Esophagus muscularis mucosa (tissue), 4 donors: ENCODE data around the gene WNT3. TPM values are rescaled to one million over a fixed set of nuclear protein-coding genes. Genes with fewer than 3 reads are reported as not detected.

Source experiments
- DNase-seq: peaks from one replicate; pipeline ENCODE4 v3.0.0-alpha.2; 2017; ENCODE audit errors: extremely low spot score
- H3K27ac ChIP-seq, 4 donors: fragments of 200-600 bp; sonication (generic); replicated peaks in 1 of 4; 1 replicate in 3 of 4; 2 replicates in 1 of 4; pipeline ENCODE4 v1.5.1; 2016 to 2019; ENCODE audit warnings: mild to moderate bottlenecking in 1 of 4
- H3K27me3 ChIP-seq, 4 donors: fragments of 200-600 bp; sonication (generic); one replicate each; pipeline versions ENCODE4 v1.5.1 to v1.6.0; 2016 to 2019
- H3K36me3 ChIP-seq, 4 donors: fragments of 200-600 bp; sonication (generic); one replicate each; pipeline ENCODE4 v1.5.1; 2016 to 2019
- H3K4me1 ChIP-seq, 4 donors: fragments of 200-600 bp; sonication (generic); one replicate each; pipeline ENCODE4 v1.5.1; 2016 to 2019
- H3K4me3 ChIP-seq, 4 donors: fragments of 200-600 bp; sonication (generic); 1 replicate in 2 of 4; 2 replicates in 2 of 4; pipeline ENCODE4 v1.5.1; 2016 to 2019; ENCODE audit warnings: mild to moderate bottlenecking in 4 of 4, moderate library complexity in 1 of 4
- H3K9me3 ChIP-seq, 4 donors: fragments of 200-600 bp; sonication (generic); 1 replicate in 3 of 4; 2 replicates in 1 of 4; pipeline ENCODE4 v1.5.1; 2016 to 2019
- CTCF ChIP-seq, 3 experiments: fragments of 200-600 bp in 2 of 3; fragments of 450-650 bp in 1 of 3; sonication (generic) in 2 of 3; IDR thresholded peaks; one replicate each; pipeline ENCODE4 v1.5.1; 2017 to 2019; ENCODE audit warnings: antibody characterized with exemption in 3 of 3, mild to moderate bottlenecking in 2 of 3, moderate library complexity in 1 of 3
- EP300 ChIP-seq: sonication (generic); formaldehyde crosslinking; IDR thresholded peaks from one replicate; pipeline ENCODE4 v1.6.1; 2017; ENCODE audit warnings: antibody characterized with exemption
- POLR2A ChIP-seq: fragments of 450-650 bp; IDR thresholded peaks from one replicate; pipeline ENCODE4 v1.6.1; 2017; ENCODE audit warnings: antibody characterized with exemption, moderate library complexity, mild to moderate bottlenecking, low read depth
- POLR2AphosphoS5 ChIP-seq, 2 donors: sonication (generic); formaldehyde crosslinking; IDR thresholded peaks; one replicate each; pipeline ENCODE4 v1.6.1; 2017; ENCODE audit warnings: antibody characterized with exemption in 2 of 2
- WGBS: methylation state at CpG from one replicate; pipeline ENCODE4 v1.1.5; 2018; 5-methylcytosine and 5-hydroxymethylcytosine counted together
- intact Hi-C: fragments of 100-400 bp; cut with DNase I; formaldehyde crosslinking; loops from one replicate; pipeline ENCODE4 v1.15.1; 2023
- total RNA-seq, 4 donors: library from RNA; depleted of rRNA; stranded (reverse); fragments of >200 nt; gene quantifications; one replicate each; pipeline versions ENCODE4 v1.1.0 to v1.2.1, GENCODE V29; 2016

WNT3 gene
- total RNA-seq, 4 donors from 2014 or later: under 0.01 to 1.3 (median 1.1) TPM

GRCh38 chr17:46777943-46778915, 40.3 kb downstream of the WNT3 start:
- Histone ChIP-seq H3K36me3 (no peaks in the 10 kb centered on the region), H3K27me3 (peaks cover 0 to 20% (median 0%) of the 10 kb centered on the region in 4 donors), H3K4me1 (no peaks in the 10 kb centered on the region), H3K9me3 (no peaks in the 10 kb centered on the region), H3K4me3 (no peak overlapping the region), H3K27ac (no peak overlapping the region)
- 75% methylated on average over 23 of the region's 23 CpGs for WGBS
- DNase-seq: no peak
- intact Hi-C loops: no loop called here
- TF ChIP-seq POLR2AphosphoS5 (IDR thresholded peaks at IDR 0.05) (no peak), POLR2A (no peak), CTCF (IDR thresholded peaks at IDR 0.05) (no peak), EP300 (no peak)

GRCh38 chr17:46776298-46777005, 42.0 kb downstream of the WNT3 start:
- H3K27me3 ChIP-seq: peaks cover 0 to 28% (median 0%) of the 10 kb centered on the region in 4 donors
- H3K27ac ChIP-seq: no peak overlapping the region
- no peak for TF ChIP-seq POLR2A
- TF ChIP-seq CTCF (IDR thresholded peaks at IDR 0.05): no peak
- no peak for TF ChIP-seq EP300
- no peak for TF ChIP-seq POLR2AphosphoS5 (IDR thresholded peaks at IDR 0.05)
- peaks cover 6 to 10% (median 8%) of the 10 kb centered on the region in 4 donors for H3K4me1 ChIP-seq
- H3K36me3 ChIP-seq: no peaks in the 10 kb centered on the region
- DNase-seq: no peak
- no peaks in the 10 kb centered on the region for H3K9me3 ChIP-seq
- H3K4me3 ChIP-seq: no peak overlapping the region
- WGBS: 91% methylated on average over 10 of the region's 12 CpGs
- intact Hi-C loops: no loop called here

GRCh38 chr17:46774108-46774737, 44.3 kb downstream of the WNT3 start:
- DNase-seq: no peak
- no peak overlapping the region for H3K4me3 ChIP-seq
- TF ChIP-seq CTCF (IDR thresholded peaks at IDR 0.05) (no peak), POLR2A (no peak), EP300 (no peak), POLR2AphosphoS5 (IDR thresholded peaks at IDR 0.05) (no peak)
- intact Hi-C loops: no loop called here
- WGBS: 95% methylated on average over 10 of the region's 10 CpGs
- no peaks in the 10 kb centered on the region for H3K9me3 ChIP-seq
- H3K27ac ChIP-seq: no peak overlapping the region
- peaks cover 0 to 45% (median 0%) of the 10 kb centered on the region in 4 donors for H3K27me3 ChIP-seq
- H3K4me1 ChIP-seq: peaks cover 10 to 32% (median 27%) of the 10 kb centered on the region in 4 donors
- no peaks in the 10 kb centered on the region for H3K36me3 ChIP-seq

- no peak for DNase-seq
- no peaks in the 10 kb centered on the region for H3K9me3 ChIP-seq
- intact Hi-C loops: no loop called here
- TF ChIP-seq CTCF (IDR thresholded peaks at IDR 0.05) (no peak), POLR2AphosphoS5 (IDR thresholded peaks at IDR 0.05) (no peak), POLR2A (no peak), EP300 (no peak)
- peaks cover 10 to 32% (median 27%) of the 10 kb centered on the region in 4 donors for H3K4me1 ChIP-seq
- peaks cover 0 to 45% (median 0%) of the 10 kb centered on the region in 4 donors for H3K27me3 ChIP-seq
- H3K36me3 ChIP-seq: no peaks in the 10 kb centered on the region
- H3K4me3 ChIP-seq: no peak overlapping the region
- H3K27ac ChIP-seq: no peak overlapping the region
- 97% methylated on average over 4 of the region's 15 CpGs for WGBS
These were observed 44.8 kb downstream of the WNT3 start for GRCh38 chr17:46773676-46774075.
